EH (cell line): ENCODE data around the gene CBY2.
A peak's percentile ranks its signal among the peaks of the same experiment; 100 is the strongest.

Experiments
- DNase-seq: peaks from one replicate; pipeline ENCODE4 v3.0.0-alpha.2; 2015; ENCODE audit warnings: low read depth

Gene CBY2

GRCh38 chr13:45702869-45703391 is 810 bp downstream of the CBY2 start:
- no peak for DNase-seq

GRCh38 chr13:45704211-45704739 is 2.2 kb downstream of the CBY2 start:
- DNase-seq = no peak

GRCh38 chr13:45704854-45705695 is 3.0 kb downstream of the CBY2 start:
- no peak for DNase-seq

GRCh38 chr13:45705918-45706317 is 3.8 kb downstream of the CBY2 start:
- no peak for DNase-seq

- no peak for DNase-seq
Measured at GRCh38 chr13:45707516-45708100, 5.5 kb downstream of the CBY2 start.

GRCh38 chr13:45711951-45712350 is 9.8 kb downstream of the CBY2 start:
- no peak for DNase-seq

GRCh38 chr13:45713106-45713690 is 11.1 kb downstream of the CBY2 start:
- no peak for DNase-seq

GRCh38 chr13:45713721-45714120 is 11.6 kb downstream of the CBY2 start:
- no peak for DNase-seq

- no peak for DNase-seq
Measured at GRCh38 chr13:45714170-45714569, 12.1 kb downstream of the CBY2 start.

GRCh38 chr13:45715351-45715750 is 13.2 kb downstream of the CBY2 start:
- no peak for DNase-seq

GRCh38 chr13:45717349-45717748 is 15.2 kb downstream of the CBY2 start:
- no peak for DNase-seq

GRCh38 chr13:45718063-45718462 is 15.9 kb downstream of the CBY2 start:
- DNase-seq = peak; percentile 30

GRCh38 chr13:45718992-45719391 is 16.9 kb downstream of the CBY2 start:
- peak; percentile 77 for DNase-seq

- DNase-seq = no peak
Measured at GRCh38 chr13:45721203-45721731, 19.1 kb downstream of the CBY2 start.

GRCh38 chr13:45723798-45724197 is 21.7 kb downstream of the CBY2 start:
- no peak for DNase-seq

GRCh38 chr13:45728759-45729158 is 26.6 kb downstream of the CBY2 start:
- no peak for DNase-seq

GRCh38 chr13:45731455-45731854 is 29.3 kb downstream of the CBY2 start:
- DNase-seq = no peak

GRCh38 chr13:45732916-45733315 is 30.8 kb downstream of the CBY2 start:
- DNase-seq = no peak

- no peak for DNase-seq
Measured at GRCh38 chr13:45733361-45733760, 31.2 kb downstream of the CBY2 start.

GRCh38 chr13:45737571-45738017 is 35.5 kb downstream of the CBY2 start:
- DNase-seq = no peak

- no peak for DNase-seq
Measured at GRCh38 chr13:45742985-45743384, 40.9 kb downstream of the CBY2 start.

- no peak for DNase-seq
Measured at GRCh38 chr13:45744979-45745378, 42.9 kb downstream of the CBY2 start.
